CD14-positive monocyte (primary cell): ENCODE results near the gene GFI1. TPM values are rescaled to one million over a fixed set of nuclear protein-coding genes. Genes with fewer than 3 reads are reported as not detected.

Experiments used
- DNase-seq, 3 donors: peaks; one replicate each; pipeline ENCODE4 v3.0.0-alpha.2; 2011 to 2022
- H2AFZ ChIP-seq: 2 replicates; pipeline ENCODE4 v1.6.0; 2012; ENCODE audit warnings: mild to moderate bottlenecking, low read depth, low read length, inconsistent platforms; ENCODE audit not compliant: insufficient read depth, poor library complexity, severe bottlenecking
- H3K27ac ChIP-seq, 2 donors: 1 replicate in 1 of 2; 2 replicates in 1 of 2; pipeline ENCODE4 v1.5.1; 2012 to 2013; ENCODE audit warnings: low read length in 2 of 2, control low read depth in 1 of 2, inconsistent platforms in 1 of 2, low read depth in 1 of 2, mild to moderate bottlenecking in 1 of 2
- H3K27me3 ChIP-seq, 2 donors: one replicate each; pipeline versions ENCODE4 v1.6.0 to v1.6.1; 2011 to 2013; ENCODE audit warnings: low read length in 2 of 2; ENCODE audit not compliant: control insufficient read depth in 2 of 2, insufficient read depth in 2 of 2
- H3K36me3 ChIP-seq, 2 donors: replicated peaks in 1 of 2; 1 replicate in 1 of 2; 2 replicates in 1 of 2; pipeline versions ENCODE4 v1.5.1 to v1.6.1; 2012 to 2013; ENCODE audit warnings: low read length in 2 of 2, control low read depth in 1 of 2, inconsistent platforms in 1 of 2, mild to moderate bottlenecking in 1 of 2; ENCODE audit not compliant: insufficient read depth in 2 of 2, control insufficient read depth in 1 of 2
- H3K4me1 ChIP-seq, 2 donors: 1 replicate in 1 of 2; 2 replicates in 1 of 2; pipeline versions ENCODE4 v1.5.1 to v1.6.1; 2012 to 2013; ENCODE audit warnings: low read length in 2 of 2, control low read depth in 1 of 2, inconsistent platforms in 1 of 2, mild to moderate bottlenecking in 1 of 2, moderate library complexity in 1 of 2; ENCODE audit not compliant: insufficient read depth in 2 of 2, control insufficient read depth in 1 of 2
- H3K4me2 ChIP-seq: replicated peaks from 2 replicates; pipeline ENCODE3; 2012; ENCODE audit warnings: low read length, moderate library complexity, mild to moderate bottlenecking; ENCODE audit not compliant: poor library complexity, severe bottlenecking; ENCODE audit errors: extremely low read depth
- H3K4me3 ChIP-seq, 3 experiments: fragments of 200-600 bp in 1 of 3; sonication (generic) in 1 of 3; replicated peaks in 1 of 3; 1 replicate in 2 of 3; 2 replicates in 1 of 3; pipeline ENCODE4 v1.5.1; 2011 to 2013; ENCODE audit warnings: low read length in 3 of 3, mild to moderate bottlenecking in 3 of 3, control low read depth in 2 of 3, low read depth in 2 of 3, inconsistent platforms in 1 of 3, moderate library complexity in 1 of 3
- H3K79me2 ChIP-seq: 2 replicates; pipeline ENCODE4 v1.6.0; 2012; ENCODE audit warnings: mild to moderate bottlenecking, control low read depth, inconsistent platforms, low read length, moderate library complexity; ENCODE audit not compliant: insufficient read depth
- H3K9ac ChIP-seq: 2 replicates; pipeline ENCODE4 v1.6.0; 2017; ENCODE audit warnings: low read length, mild to moderate bottlenecking; ENCODE audit not compliant: insufficient read depth, poor library complexity, severe bottlenecking
- H3K9me3 ChIP-seq, 2 donors: replicated peaks in 1 of 2; 1 replicate in 1 of 2; 2 replicates in 1 of 2; pipeline versions ENCODE4 v1.5.1 to v1.6.1; 2012 to 2013; ENCODE audit warnings: low read length in 2 of 2, control low read depth in 1 of 2; ENCODE audit not compliant: control insufficient read depth in 1 of 2, insufficient read depth in 1 of 2
- H4K20me1 ChIP-seq: 2 replicates; pipeline ENCODE4 v1.6.0; 2012; ENCODE audit warnings: mild to moderate bottlenecking, low read length, control low read depth, moderate library complexity; ENCODE audit not compliant: insufficient read depth
- H3K27ac Mint-ChIP-seq, 7 donors: one replicate each; pipeline ENCODE4 v1.8.0; 2020; ENCODE audit warnings: mild to moderate bottlenecking in 7 of 7, mixed read lengths in 7 of 7, moderate library complexity in 6 of 7, inconsistent platforms in 2 of 7
- H3K27me3 Mint-ChIP-seq, 3 donors: one replicate each; pipeline ENCODE4 v1.8.0; 2021 to 2022; ENCODE audit warnings: low read depth in 3 of 3, mild to moderate bottlenecking in 3 of 3, mixed read lengths in 3 of 3, moderate library complexity in 3 of 3, inconsistent platforms in 1 of 3
- H3K36me3 Mint-ChIP-seq, 2 donors: one replicate each; pipeline ENCODE4 v1.8.0; 2020; ENCODE audit warnings: mixed read lengths in 2 of 2, inconsistent platforms in 1 of 2, mild to moderate bottlenecking in 1 of 2
- H3K4me1 Mint-ChIP-seq: one replicate; pipeline ENCODE4 v1.8.0; 2020; ENCODE audit warnings: mild to moderate bottlenecking, mixed read lengths
- H3K4me3 Mint-ChIP-seq, 2 donors: one replicate each; pipeline ENCODE4 v1.8.0; 2020; ENCODE audit warnings: mild to moderate bottlenecking in 2 of 2, mixed read lengths in 2 of 2, moderate library complexity in 1 of 2
- H3K9me3 Mint-ChIP-seq, 7 donors: one replicate each; pipeline ENCODE4 v1.8.0; 2020 to 2022; ENCODE audit warnings: mixed read lengths in 7 of 7, mild to moderate bottlenecking in 6 of 7, moderate library complexity in 6 of 7, inconsistent platforms in 2 of 7
- CTCF ChIP-seq: fragments of 200-600 bp; IDR thresholded peaks from one replicate; pipeline ENCODE4 v1.8.0; 2022; ENCODE audit warnings: antibody characterized with exemption, mild to moderate bottlenecking
- WGBS: methylation state at CpG from one replicate; pipeline ENCODE4 v1.1.5; 2013; ENCODE audit warnings: missing lambda C conversion rate; ENCODE audit not compliant: insufficient coverage; 5-methylcytosine and 5-hydroxymethylcytosine counted together
- intact Hi-C, 2 donors: fragments of 100-400 bp; cut with micrococcal nuclease; formaldehyde crosslinking; loops; one replicate each; pipeline versions ENCODE4 v1.15.0 to v1.15.1; 2023
- polyA plus RNA-seq, 3 donors: library from polyadenylated mRNA; depleted of rRNA in 1 of 3; unstranded in 2 of 3; stranded (reverse) in 1 of 3; fragments of 300-500 nt in 2 of 3; fragments of >200 nt in 1 of 3; fragmentation: Illumina TruSeq in 2 of 3; gene quantifications; 1 replicate in 2 of 3; 2 replicates in 1 of 3; pipeline ENCODE4 v1.2.3, GENCODE V29; 2012 to 2021

GFI1 gene
- polyA plus RNA-seq, 3 donors: 0.35 TPM; not detected in 2

DNA sequence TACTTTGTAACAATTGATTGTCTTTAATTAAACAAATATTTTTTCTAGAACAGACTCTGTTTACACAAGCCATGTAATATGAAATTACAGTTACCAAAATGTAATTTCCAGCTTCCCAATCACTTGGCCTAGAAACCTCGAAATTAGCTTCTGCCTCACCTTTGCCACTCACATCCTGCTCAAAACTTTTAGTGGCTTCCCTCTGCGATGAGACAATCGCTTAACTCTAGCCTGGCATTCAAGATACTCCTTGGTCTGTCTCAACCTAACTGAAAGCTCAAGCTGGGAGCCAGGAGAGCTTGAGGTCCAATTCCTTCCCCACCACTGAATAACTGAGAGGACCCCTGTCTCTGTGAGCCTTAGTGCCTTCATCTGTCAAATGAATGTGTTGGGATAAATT, 42.8 kb downstream of the GFI1 start:
- peaks cover 0 to 3% (median 2%) of the 10 kb centered on the region in 3 donors for H3K27me3 Mint-ChIP-seq

DNA sequence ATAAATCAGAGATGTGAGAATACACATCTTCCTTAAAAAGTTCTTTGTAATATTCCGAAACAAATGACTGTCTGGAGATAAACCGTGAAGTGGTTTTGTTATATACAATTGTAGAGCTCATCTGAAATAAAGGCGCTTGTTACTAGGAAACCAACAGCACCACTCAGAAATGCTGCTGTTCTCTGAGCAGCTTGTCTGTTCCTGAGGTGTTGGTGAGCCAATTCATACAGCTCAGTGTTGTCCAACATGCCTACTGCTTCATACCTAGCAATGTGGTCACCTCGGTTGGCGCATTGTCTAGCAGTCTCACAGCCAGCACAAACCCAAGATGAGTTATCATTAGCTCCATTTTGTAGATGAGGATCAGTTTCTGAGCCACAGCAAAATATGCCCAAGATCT, 44.4 kb downstream of the GFI1 start:
- WGBS: 96% methylated on average over 4 of the region's 5 CpGs
- H3K4me1 Mint-ChIP-seq: peaks cover 2% of the 10 kb centered on the region

More for the DNA sequence above, 42.8 kb downstream of the GFI1 start:
- H3K9me3 ChIP-seq: no peaks in the 10 kb centered on the region
- no peak overlapping the region for H3K9ac ChIP-seq
- no peaks in the 10 kb centered on the region for H3K27me3 ChIP-seq
- peaks cover 3% of the 10 kb centered on the region for H3K4me1 Mint-ChIP-seq
- H3K27ac Mint-ChIP-seq: no peak overlapping the region
- no peaks in the 10 kb centered on the region for H4K20me1 ChIP-seq
- intact Hi-C loops: no loop called here
- no peak for TF ChIP-seq CTCF
- H3K36me3 ChIP-seq: no peaks in the 10 kb centered on the region
- no peaks in the 10 kb centered on the region for H3K36me3 Mint-ChIP-seq
- H2AFZ ChIP-seq: no peak overlapping the region
- no peak overlapping the region for H3K4me3 ChIP-seq
- 76% methylated on average over 3 of the region's 3 CpGs for WGBS
- no peaks in the 10 kb centered on the region for H3K4me1 ChIP-seq
- H3K9me3 Mint-ChIP-seq: peaks cover 0 to 2% (median 0%) of the 10 kb centered on the region in 7 donors
- no peak overlapping the region for H3K4me3 Mint-ChIP-seq
- H3K79me2 ChIP-seq: no peaks in the 10 kb centered on the region
- H3K4me2 ChIP-seq: no peak overlapping the region
- no peak overlapping the region for H3K27ac ChIP-seq
- no peak for DNase-seq

More for the DNA sequence above, 44.4 kb downstream of the GFI1 start:
- peaks cover 0 to 2% (median 0%) of the 10 kb centered on the region in 7 donors for H3K9me3 Mint-ChIP-seq
- no peaks in the 10 kb centered on the region for H3K27me3 ChIP-seq
- no peaks in the 10 kb centered on the region for H3K9me3 ChIP-seq
- DNase-seq: no peak
- H3K27ac Mint-ChIP-seq: no peak overlapping the region
- H3K79me2 ChIP-seq: no peaks in the 10 kb centered on the region
- no peak overlapping the region for H3K4me2 ChIP-seq
- no peak for TF ChIP-seq CTCF
- H2AFZ ChIP-seq: no peak overlapping the region
- no peaks in the 10 kb centered on the region for H3K36me3 ChIP-seq
- H4K20me1 ChIP-seq: no peaks in the 10 kb centered on the region
- H3K27me3 Mint-ChIP-seq: peaks cover 0 to 2% (median 1%) of the 10 kb centered on the region in 3 donors
- H3K36me3 Mint-ChIP-seq: no peaks in the 10 kb centered on the region
- H3K27ac ChIP-seq: no peak overlapping the region
- no peaks in the 10 kb centered on the region for H3K4me1 ChIP-seq
- no peak overlapping the region for H3K4me3 Mint-ChIP-seq
- H3K9ac ChIP-seq: no peak overlapping the region
- no peak overlapping the region for H3K4me3 ChIP-seq
- intact Hi-C loops: no loop called here
